Mononuclear cell (primary cell): Measurements from ENCODE around the gene IMMT. TPM values are rescaled to one million over a fixed set of nuclear protein-coding genes. Genes with fewer than 3 reads are reported as not detected.
"Not testable (repeated sequence)": the region's sequence is repeated elsewhere in the genome, so short reads cannot be mapped to it uniquely, and the experiment has no call there.

Source experiments
- H3K27me3 ChIP-seq: 2 replicates; pipeline ENCODE4 v1.6.0; 2011; ENCODE audit warnings: low read length, control low read depth; ENCODE audit not compliant: insufficient read depth
- H3K4me1 ChIP-seq: 2 replicates; pipeline ENCODE4 v1.5.1; 2011; ENCODE audit warnings: mild to moderate bottlenecking, low read length, control low read depth; ENCODE audit not compliant: insufficient read depth
- H3K4me3 ChIP-seq: 2 replicates; pipeline ENCODE4 v1.5.1; 2011; ENCODE audit warnings: mild to moderate bottlenecking, low read length, moderate library complexity
- H3K9me3 ChIP-seq: 2 replicates; pipeline ENCODE4 v1.5.1; 2011; ENCODE audit warnings: low read depth, mild to moderate bottlenecking, control low read depth, low read length
- total RNA-seq: library from RNA; depleted of rRNA; stranded (reverse); fragments of >200 nt; gene quantifications from one replicate; pipeline ENCODE4 v1.2.3, GENCODE V29; 2012

Gene IMMT
- total RNA-seq, 1 donor, result 34.0 TPM

GRCh38 chr2:86231680-86232372 lies 36.6 kb upstream of the IMMT start:
- Histone ChIP-seq H3K4me3 (no peak overlapping the region), H3K9me3 (no peaks in the 10 kb centered on the region), H3K4me1 (peaks cover 24% of the 10 kb centered on the region), H3K27me3 (no peaks in the 10 kb centered on the region)

GRCh38 chr2:86230961-86231360 lies 35.7 kb upstream of the IMMT start:
- no peaks in the 10 kb centered on the region for H3K9me3 ChIP-seq
- no peaks in the 10 kb centered on the region for H3K27me3 ChIP-seq
- H3K4me3 ChIP-seq, result no peak overlapping the region
- H3K4me1 ChIP-seq, result peaks cover 33% of the 10 kb centered on the region

- Histone ChIP-seq H3K27me3 (no peaks in the 10 kb centered on the region), H3K4me3 (no peak overlapping the region), H3K9me3 (no peaks in the 10 kb centered on the region), H3K4me1 (peaks cover 48% of the 10 kb centered on the region)
Observed at GRCh38 chr2:86229221-86229620, 34.0 kb upstream of the IMMT start.

- peaks cover 48% of the 10 kb centered on the region for H3K4me1 ChIP-seq
- H3K4me3 ChIP-seq, H3K27me3 ChIP-seq: not testable (repeated sequence)
Observed at GRCh38 chr2:86228574-86228973, 33.3 kb upstream of the IMMT start.

GRCh38 chr2:86227685-86228084 lies 32.4 kb upstream of the IMMT start:
- Histone ChIP-seq H3K4me3 (no peak overlapping the region), H3K9me3 (no peaks in the 10 kb centered on the region), H3K4me1 (peaks cover 48% of the 10 kb centered on the region), H3K27me3 (no peaks in the 10 kb centered on the region)

More at GRCh38 chr2:86228574-86228973, 33.3 kb upstream of the IMMT start:
- H3K9me3 ChIP-seq, result not testable (repeated sequence)

GRCh38 chr2:86226636-86227520 lies 31.6 kb upstream of the IMMT start:
- Histone ChIP-seq H3K4me1 (peaks cover 48% of the 10 kb centered on the region), H3K9me3 (no peaks in the 10 kb centered on the region), H3K4me3 (no peak overlapping the region), H3K27me3 (no peaks in the 10 kb centered on the region)

GRCh38 chr2:86226070-86226469 lies 30.8 kb upstream of the IMMT start:
- Histone ChIP-seq H3K4me3 (no peak overlapping the region), H3K27me3 (no peaks in the 10 kb centered on the region), H3K9me3 (no peaks in the 10 kb centered on the region), H3K4me1 (peaks cover 48% of the 10 kb centered on the region)

- peaks cover 48% of the 10 kb centered on the region for H3K4me1 ChIP-seq
- H3K4me3 ChIP-seq, result no peak overlapping the region
- H3K9me3 ChIP-seq, result no peaks in the 10 kb centered on the region
- H3K27me3 ChIP-seq, result no peaks in the 10 kb centered on the region
Observed at GRCh38 chr2:86225581-86225980, 30.3 kb upstream of the IMMT start.

GRCh38 chr2:86224645-86225355 lies 29.5 kb upstream of the IMMT start:
- Histone ChIP-seq H3K4me1 (peaks cover 48% of the 10 kb centered on the region), H3K4me3 (no peak overlapping the region), H3K9me3 (no peaks in the 10 kb centered on the region), H3K27me3 (no peaks in the 10 kb centered on the region)

GRCh38 chr2:86223927-86224560 lies 28.8 kb upstream of the IMMT start:
- Histone ChIP-seq H3K27me3 (no peaks in the 10 kb centered on the region), H3K9me3 (no peaks in the 10 kb centered on the region), H3K4me3 (no peak overlapping the region), H3K4me1 (peaks cover 44% of the 10 kb centered on the region)

GRCh38 chr2:86223140-86223926 lies 28.1 kb upstream of the IMMT start:
- Histone ChIP-seq H3K9me3 (no peaks in the 10 kb centered on the region), H3K4me1 (peaks cover 38% of the 10 kb centered on the region), H3K27me3 (no peaks in the 10 kb centered on the region), H3K4me3 (no peak overlapping the region)

GRCh38 chr2:86221066-86221684 lies 25.9 kb upstream of the IMMT start:
- H3K9me3 ChIP-seq, result no peaks in the 10 kb centered on the region
- H3K4me3 ChIP-seq, result no peak overlapping the region
- H3K27me3 ChIP-seq, result no peaks in the 10 kb centered on the region
- H3K4me1 ChIP-seq, result peaks cover 26% of the 10 kb centered on the region

GRCh38 chr2:86219896-86220295 lies 24.6 kb upstream of the IMMT start:
- H3K27me3 ChIP-seq, result no peaks in the 10 kb centered on the region
- peaks cover 13% of the 10 kb centered on the region for H3K4me1 ChIP-seq
- H3K9me3 ChIP-seq, result no peaks in the 10 kb centered on the region
- no peak overlapping the region for H3K4me3 ChIP-seq

- Histone ChIP-seq H3K9me3 (no peaks in the 10 kb centered on the region), H3K4me1 (peaks cover 9% of the 10 kb centered on the region), H3K27me3 (no peaks in the 10 kb centered on the region), H3K4me3 (no peak overlapping the region)
Observed at GRCh38 chr2:86218124-86218523, 22.9 kb upstream of the IMMT start.
